ENCODE data around the gene LSM11.

The LSM11 gene

DNA sequence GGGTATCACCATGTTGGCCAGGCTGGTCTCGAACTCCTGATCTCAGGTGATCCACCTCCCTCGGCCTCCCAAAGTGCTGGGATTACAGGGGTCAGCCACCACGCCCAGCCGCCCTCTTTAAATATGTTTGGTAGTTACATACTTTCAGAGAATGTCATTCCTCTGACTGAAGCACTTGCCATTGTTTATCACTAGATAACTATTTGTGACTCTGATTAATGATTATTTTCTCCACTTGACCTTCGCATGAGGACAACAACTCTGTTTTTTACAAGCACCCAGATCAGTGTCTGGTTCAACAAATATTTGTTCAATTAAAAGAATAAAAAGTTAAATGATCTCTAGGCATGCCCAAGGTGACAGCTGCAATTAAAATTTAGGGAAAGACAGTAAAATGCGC lies 59.2 kb downstream of the LSM11 start:
- Histone ChIP-seq H3K27ac (no peak overlapping the region), H3K4me3 (no peak overlapping the region), H3K36me3 (ENCODE audit: insufficient read depth, low read length) (peaks cover 60% of the 10 kb centered on the region), H3K9ac (ENCODE audit: insufficient read length) (no peak overlapping the region), H3K9me3 (ENCODE audit: low read depth, low read length) (no peaks in the 10 kb centered on the region)
- DNase-seq (ENCODE audit: low read depth, low spot score) = no peak
- TF ChIP-seq FOXP2 (optimal IDR thresholded peaks at IDR 0.05; ENCODE audit: control extremely low read depth, extremely low read length, insufficient read depth) (no peak), POLR2AphosphoS5 (IDR thresholded peaks at IDR 0.05; ENCODE audit: borderline replicate concordance, low read depth, low read length) (no peak), EZH2 (IDR thresholded peaks at IDR 0.05) (no peak)

DNA sequence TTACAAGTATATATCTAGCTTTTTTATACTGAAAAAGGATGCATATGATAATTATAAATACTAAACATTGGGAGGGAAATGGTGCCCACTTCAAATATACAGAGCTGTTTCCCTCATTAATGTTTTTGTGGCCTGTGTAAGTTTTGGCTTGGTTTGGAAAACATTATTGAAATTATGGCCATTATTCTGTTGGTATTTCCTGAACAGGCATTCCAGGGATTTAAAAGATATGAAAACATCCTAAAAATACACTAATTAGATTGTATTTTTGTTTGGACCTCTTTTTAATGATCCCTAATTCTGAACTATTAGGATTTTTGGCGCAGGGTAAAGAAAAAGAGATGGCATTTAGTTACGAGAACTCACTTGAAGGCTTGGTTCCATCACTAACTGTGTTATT lies 64.5 kb downstream of the LSM11 start:
- DNase-seq (ENCODE audit: low read depth, low spot score) = no peak
- no peaks in the 10 kb centered on the region for H3K9me3 ChIP-seq (ENCODE audit: low read depth, low read length)
- no peak for TF ChIP-seq EZH2 (IDR thresholded peaks at IDR 0.05)
- TF ChIP-seq POLR2AphosphoS5 (IDR thresholded peaks at IDR 0.05; ENCODE audit: borderline replicate concordance, low read depth, low read length) = no peak
- no peak for TF ChIP-seq FOXP2 (optimal IDR thresholded peaks at IDR 0.05; ENCODE audit: control extremely low read depth, extremely low read length, insufficient read depth)
- H3K27ac ChIP-seq = peak overlapping the region; percentile 95
- peak overlapping the region; percentile 24 for H3K9ac ChIP-seq (ENCODE audit: insufficient read length)
- peak overlapping the region; percentile 48 for H3K4me3 ChIP-seq
- H3K36me3 ChIP-seq (ENCODE audit: insufficient read depth, low read length) = peaks cover 63% of the 10 kb centered on the region
